OCI-LY7 (cell line): Measurements from ENCODE around the gene CLEC16A. TPM values are rescaled to one million over a fixed set of nuclear protein-coding genes. Genes with fewer than 3 reads are reported as not detected.

Source experiments
- BruUV-seq: library from RNA; stranded (reverse); fragments of 400-500 nt; replicated peaks from 2 replicates; lab custom pipeline; 2021; lab: Mats Ljungman, UMichigan
- CTCF ChIA-PET: fragments of 300-600 bp; sonication (Branson Sonifier 250); formaldehyde crosslinking; loops from one replicate; lab custom pipeline; 2022; ENCODE audit warnings: antibody characterized with exemption; ENCODE audit not compliant: unreplicated experiment; lab: Charles Lee
- POLR2A ChIA-PET: fragments of 300-600 bp; sonication (Branson Sonifier 250); formaldehyde crosslinking; loops from one replicate; lab custom pipeline; 2022; ENCODE audit warnings: antibody characterized with exemption; lab: Charles Lee
- DNase-seq: peaks from one replicate; pipeline ENCODE4 v3.0.0-alpha.2; 2015; ENCODE audit warnings: low spot score
- H2AFZ ChIP-seq: fragments of 200-600 bp; sonication (generic), shearing (Covaris generic); 2 replicates; pipeline ENCODE4 v1.6.1; 2014; ENCODE audit warnings: mild to moderate bottlenecking, antibody characterized with exemption, low read length, moderate library complexity
- H3K27ac ChIP-seq: fragments of 200-600 bp; sonication (generic); 2 replicates; pipeline ENCODE4 v1.5.1; 2014; ENCODE audit warnings: mixed run types, low read depth, mild to moderate bottlenecking, moderate library complexity, low read length, inconsistent platforms; ENCODE audit not compliant: poor library complexity, severe bottlenecking
- H3K36me3 ChIP-seq: fragments of 200-600 bp; sonication (generic); 2 replicates; pipeline ENCODE4 v1.6.1; 2014; ENCODE audit warnings: mild to moderate bottlenecking, antibody characterized with exemption, low read length, moderate library complexity, mixed read lengths; ENCODE audit not compliant: insufficient read depth
- H3K4me1 ChIP-seq: fragments of 200-600 bp; sonication (generic); 2 replicates; pipeline ENCODE4 v1.5.1; 2014; ENCODE audit warnings: mild to moderate bottlenecking, low read length; ENCODE audit not compliant: insufficient read depth, poor library complexity, severe bottlenecking
- H3K4me2 ChIP-seq: fragments of 200-600 bp; sonication (generic); 2 replicates; pipeline ENCODE4 v1.6.1; 2014; ENCODE audit warnings: mild to moderate bottlenecking, low read length
- H3K4me3 ChIP-seq: fragments of 200-600 bp; sonication (generic); 2 replicates; pipeline ENCODE4 v1.5.1; 2014; ENCODE audit warnings: mild to moderate bottlenecking, low read depth, low read length; ENCODE audit not compliant: poor library complexity, severe bottlenecking
- H3K79me2 ChIP-seq: fragments of 200-600 bp; sonication (generic); 2 replicates; pipeline ENCODE4 v1.6.1; 2016; ENCODE audit warnings: low read depth, mild to moderate bottlenecking, low read length, moderate library complexity, mixed read lengths; ENCODE audit not compliant: insufficient read depth
- H3K9me2 ChIP-seq: fragments of 200-600 bp; sonication (generic); 2 replicates; pipeline ENCODE4 v1.6.1; 2016; ENCODE audit warnings: mild to moderate bottlenecking, low read length, mixed read lengths; ENCODE audit not compliant: insufficient read depth
- H3K9me3 ChIP-seq: fragments of 200-600 bp; sonication (generic); 2 replicates; pipeline ENCODE4 v1.6.1; 2014; ENCODE audit warnings: mild to moderate bottlenecking, mixed run types, low read length, mixed read lengths
- H4K20me1 ChIP-seq: fragments of 200-600 bp; sonication (generic); 2 replicates; pipeline ENCODE4 v1.6.1; 2014; ENCODE audit warnings: mild to moderate bottlenecking, antibody characterized with exemption, low read length, moderate library complexity, mixed read lengths; ENCODE audit not compliant: insufficient read depth
- CTCF ChIP-seq: fragments of 200-600 bp; sonication (generic); conservative IDR thresholded peaks from 2 replicates; pipeline ENCODE4 v1.5.1; 2014; ENCODE audit warnings: mild to moderate bottlenecking, antibody characterized with exemption, low read length, moderate library complexity, mixed read lengths
- EZH2phosphoT487 ChIP-seq: fragments of 200-600 bp; sonication (generic); IDR thresholded peaks from 2 replicates; pipeline ENCODE4 v1.6.1; 2018; ENCODE audit warnings: low read depth, borderline replicate concordance, mild to moderate bottlenecking, mixed run types, antibody characterized with exemption, low read length, moderate library complexity, mixed read lengths
- intact Hi-C: fragments of 100-400 bp; cut with micrococcal nuclease; formaldehyde crosslinking; loops from one replicate; pipeline ENCODE4 v1.10.0; 2022; ENCODE audit not compliant: unreplicated experiment
- total RNA-seq, 2 experiments: library from RNA; depleted of rRNA in 1 of 2; stranded (reverse); fragments of >200 nt in 1 of 2; shearing (Covaris generic) in 1 of 2; gene quantifications; 2 replicates each; pipeline ENCODE4 v1.2.3, GENCODE V29; 2014 to 2022

CLEC16A gene
- total RNA-seq, 2 experiments from 2014 or later, result 26.2 to 50.9 TPM

- TF ChIP-seq EZH2phosphoT487 (no peak), CTCF (no peak)
- ChIA-PET POLR2A (interaction anchor here (0.7 to 1.5 kb wide), 3 partner anchors 10 to 242 kb away, joined by 3 to 4 read pairs (median 4); no protein-coding TSS in a partner anchor), CTCF (no interaction called here)
- Histone ChIP-seq H3K27ac (no peak overlapping the region), H3K79me2 (no peaks in the 10 kb centered on the region), H3K9me3 (no peaks in the 10 kb centered on the region), H3K4me2 (no peak overlapping the region), H3K4me1 (peaks cover 18% of the 10 kb centered on the region), H4K20me1 (no peaks in the 10 kb centered on the region), H3K36me3 (peaks cover 8% of the 10 kb centered on the region; the same call in 1 of the 2 replicates), H2AFZ (no peak overlapping the region), H3K4me3 (no peak overlapping the region), H3K9me2 (no peaks in the 10 kb centered on the region)
- intact Hi-C loops, result no loop called here
- no peak for DNase-seq
- no TSS peak for BruUV-seq
These were observed 162.4 kb downstream of the CLEC16A start for GRCh38 chr16:11106726-11107125.

- no TSS peak for BruUV-seq
- H3K79me2 ChIP-seq, result no peaks in the 10 kb centered on the region
- DNase-seq, result no peak
- ChIA-PET CTCF (no interaction called here), POLR2A (no interaction called here)
- H3K4me2 ChIP-seq, result no peak overlapping the region
- no peaks in the 10 kb centered on the region for H3K9me2 ChIP-seq
- H3K4me3 ChIP-seq, result no peak overlapping the region
- H3K27ac ChIP-seq, result no peak overlapping the region
- no peaks in the 10 kb centered on the region for H4K20me1 ChIP-seq
- peaks cover 18% of the 10 kb centered on the region for H3K4me1 ChIP-seq
- intact Hi-C loops, result no loop called here
- TF ChIP-seq CTCF, result no peak
- no peak for TF ChIP-seq EZH2phosphoT487
- no peak overlapping the region for H2AFZ ChIP-seq
- H3K36me3 ChIP-seq, result peaks cover 11% of the 10 kb centered on the region; the same call in 1 of the 2 replicates
- no peaks in the 10 kb centered on the region for H3K9me3 ChIP-seq
These were observed 163.6 kb downstream of the CLEC16A start for GRCh38 chr16:11107780-11108465.

- Histone ChIP-seq H4K20me1 (no peaks in the 10 kb centered on the region), H3K4me3 (no peak overlapping the region), H3K27ac (no peak overlapping the region), H3K36me3 (peaks cover 11% of the 10 kb centered on the region; the same call in 1 of the 2 replicates), H3K9me3 (no peaks in the 10 kb centered on the region), H3K4me1 (peaks cover 18% of the 10 kb centered on the region), H3K4me2 (no peak overlapping the region), H3K79me2 (no peaks in the 10 kb centered on the region), H3K9me2 (no peaks in the 10 kb centered on the region), H2AFZ (no peak overlapping the region)
- no TSS peak for BruUV-seq
- intact Hi-C loops, result no loop called here
- ChIA-PET CTCF (no interaction called here), POLR2A (no interaction called here)
- no peak for DNase-seq
- TF ChIP-seq CTCF, result no peak
- TF ChIP-seq EZH2phosphoT487, result no peak
These were observed 164.1 kb downstream of the CLEC16A start for GRCh38 chr16:11108466-11108805.
